GM06990 (cell line): ENCODE data around the gene ASAP3.

Source experiments
- DNase-seq: peaks from one replicate; pipeline ENCODE4 v3.0.0-alpha.2; 2011; ENCODE audit not compliant: insufficient read length; ENCODE audit errors: extremely low read depth
- H3K27me3 ChIP-seq: replicated peaks from 2 replicates; pipeline ENCODE4 v1.6.0; 2011; ENCODE audit warnings: low read length; ENCODE audit not compliant: control insufficient read depth, insufficient read depth
- H3K36me3 ChIP-seq: 2 replicates; pipeline ENCODE4 v1.5.1; 2011; ENCODE audit warnings: low read length; ENCODE audit not compliant: control insufficient read depth, insufficient read depth
- H3K4me3 ChIP-seq: replicated peaks from 2 replicates; pipeline ENCODE4 v1.5.1; 2011; ENCODE audit warnings: low read depth, mild to moderate bottlenecking, control low read depth, low read length
- CTCF ChIP-seq: IDR thresholded peaks from 2 replicates; pipeline ENCODE4 v1.5.1; 2011; ENCODE audit warnings: low read length, control low read depth, mild to moderate bottlenecking, inconsistent platforms; ENCODE audit not compliant: insufficient read depth, poor library complexity, severe bottlenecking

Gene ASAP3

GRCh38 chr1:23444596-23445390 lies 39.2 kb downstream of the ASAP3 start:
- DNase-seq = no peak
- Histone ChIP-seq H3K36me3 (no peaks in the 10 kb centered on the region), H3K4me3 (no peak overlapping the region), H3K27me3 (no peaks in the 10 kb centered on the region)
- TF ChIP-seq CTCF = no peak

GRCh38 chr1:23444104-23444533 lies 39.9 kb downstream of the ASAP3 start:
- no peaks in the 10 kb centered on the region for H3K36me3 ChIP-seq
- no peak for TF ChIP-seq CTCF
- no peak overlapping the region for H3K4me3 ChIP-seq
- DNase-seq = no peak
- no peaks in the 10 kb centered on the region for H3K27me3 ChIP-seq

- no peak for TF ChIP-seq CTCF
- DNase-seq = no peak
- no peaks in the 10 kb centered on the region for H3K36me3 ChIP-seq
- H3K27me3 ChIP-seq = no peaks in the 10 kb centered on the region
- H3K4me3 ChIP-seq = no peak overlapping the region
These were observed 41.2 kb downstream of the ASAP3 start for GRCh38 chr1:23442751-23443150.

GRCh38 chr1:23441446-23442148 lies 42.4 kb downstream of the ASAP3 start:
- TF ChIP-seq CTCF = no peak
- H3K27me3 ChIP-seq = no peaks in the 10 kb centered on the region
- no peak overlapping the region for H3K4me3 ChIP-seq
- H3K36me3 ChIP-seq = no peaks in the 10 kb centered on the region
- no peak for DNase-seq

- no peaks in the 10 kb centered on the region for H3K36me3 ChIP-seq
These were observed 45.4 kb downstream of the ASAP3 start for GRCh38 chr1:23438545-23438944.

More at GRCh38 chr1:23438545-23438944, 45.4 kb downstream of the ASAP3 start:
- no peak overlapping the region for H3K4me3 ChIP-seq
- TF ChIP-seq CTCF = no peak
- no peaks in the 10 kb centered on the region; the same call in 1 of the 2 replicates for H3K27me3 ChIP-seq
- no peak for DNase-seq
